Endothelial cell of umbilical vein (primary cell): ENCODE data around the gene DENND5A. TPM values are rescaled to one million over a fixed set of nuclear protein-coding genes. Genes with fewer than 3 reads are reported as not detected.

Experiments used
- BruUV-seq: library from RNA; stranded (reverse); fragments of 400-500 nt; replicated peaks from 2 replicates; lab custom pipeline; 2021; lab: Mats Ljungman, UMichigan
- CTCF ChIA-PET: fragments of 300-600, 350-600 bp; sonication (Branson Sonifier 250); formaldehyde crosslinking; loops from one replicate; lab custom pipeline; 2021; ENCODE audit warnings: antibody characterized with exemption, inconsistent platforms; lab: Charles Lee
- POLR2A ChIA-PET: fragments of 300-600, 350-600 bp; sonication (Branson Sonifier 250); formaldehyde crosslinking; loops from one replicate; lab custom pipeline; 2021; ENCODE audit warnings: antibody characterized with exemption, inconsistent platforms; lab: Charles Lee
- DNase-seq: peaks from one replicate; pipeline ENCODE4 v3.0.0-alpha.2; 2011; ENCODE audit warnings: low read depth, low spot score
- FAIRE-seq: peaks from 2 replicates; lab custom pipeline; 2011; peaks lifted over from hg19 to GRCh38; lab: Jason Lieb, UNC
- H2AFZ ChIP-seq: 2 replicates; pipeline ENCODE4 v1.6.0; 2012; ENCODE audit warnings: low read depth, low read length, control low read depth, inconsistent platforms
- H3K27ac ChIP-seq: 2 replicates; pipeline ENCODE4 v1.5.1; 2011; ENCODE audit warnings: low read depth, mild to moderate bottlenecking, control low read depth, low read length, moderate library complexity; ENCODE audit not compliant: insufficient read depth
- H3K27me3 ChIP-seq, 2 experiments: 2 replicates each; pipeline versions ENCODE4 v1.6.0 to v1.6.1; 2011; ENCODE audit warnings: low read length in 2 of 2, mixed read lengths in 1 of 2; ENCODE audit not compliant: control insufficient read depth in 2 of 2, insufficient read depth in 2 of 2
- H3K36me3 ChIP-seq, 2 experiments: 2 replicates in 1 of 2; 3 replicates in 1 of 2; pipeline ENCODE4 v1.5.1; 2011; ENCODE audit warnings: low read length in 2 of 2, mild to moderate bottlenecking in 1 of 2, moderate library complexity in 1 of 2; ENCODE audit not compliant: control insufficient read depth in 2 of 2, insufficient read depth in 2 of 2; ENCODE audit errors: extremely low read depth in 1 of 2
- H3K4me1 ChIP-seq: 3 replicates; pipeline ENCODE4 v1.5.1; 2011; ENCODE audit warnings: mild to moderate bottlenecking, low read length; ENCODE audit not compliant: control insufficient read depth, insufficient read depth; ENCODE audit errors: extremely low read depth
- H3K4me2 ChIP-seq: 2 replicates; pipeline ENCODE4 v1.6.1; 2011; ENCODE audit warnings: low read length, control low read depth, mixed read lengths; ENCODE audit not compliant: insufficient read depth
- H3K4me3 ChIP-seq, 3 experiments: fragments of 200-600 bp in 1 of 3; sonication (generic), shearing (Covaris generic) in 1 of 3; replicated peaks in 1 of 3; 2 replicates each; pipeline ENCODE4 v1.5.1; 2011 to 2016; ENCODE audit warnings: control low read depth in 3 of 3, low read length in 3 of 3, mild to moderate bottlenecking in 2 of 3, inconsistent platforms in 1 of 3, low read depth in 1 of 3, moderate library complexity in 1 of 3; ENCODE audit not compliant: insufficient read depth in 1 of 3
- H3K79me2 ChIP-seq: 2 replicates; pipeline ENCODE4 v1.6.0; 2012; ENCODE audit warnings: low read length, inconsistent platforms; ENCODE audit not compliant: control insufficient read depth, insufficient read depth
- H3K9ac ChIP-seq: replicated peaks from 2 replicates; pipeline ENCODE3; 2011; ENCODE audit warnings: low read length, control low read depth; ENCODE audit not compliant: insufficient read depth; ENCODE audit errors: extremely low read depth
- H3K9me1 ChIP-seq: replicated peaks from 3 replicates; pipeline ENCODE4 v1.6.0; 2011; ENCODE audit warnings: mild to moderate bottlenecking, low read length; ENCODE audit not compliant: control insufficient read depth, insufficient read depth; ENCODE audit errors: extremely low read depth
- H3K9me3 ChIP-seq: replicated peaks from 2 replicates; pipeline ENCODE4 v1.5.1; 2012; ENCODE audit warnings: low read length, inconsistent platforms; ENCODE audit not compliant: control insufficient read depth, insufficient read depth
- H4K20me1 ChIP-seq: replicated peaks from 2 replicates; pipeline ENCODE3; 2011; ENCODE audit warnings: mild to moderate bottlenecking, low read length; ENCODE audit not compliant: control insufficient read depth, insufficient read depth; ENCODE audit errors: extremely low read depth
- EZH2 ChIP-seq: IDR thresholded peaks from 2 replicates; pipeline ENCODE4 v1.6.1; 2012; ENCODE audit warnings: borderline replicate concordance, low read depth, mild to moderate bottlenecking, moderate library complexity, low read length, inconsistent platforms; ENCODE audit not compliant: severe bottlenecking
- FOS ChIP-seq: IDR thresholded peaks from 2 replicates; pipeline ENCODE4 v1.6.1; 2011; ENCODE audit warnings: mild to moderate bottlenecking, low read length, moderate library complexity, borderline replicate concordance; ENCODE audit not compliant: insufficient read depth
- GATA2 ChIP-seq: IDR thresholded peaks from 2 replicates; pipeline ENCODE4 v1.7.0; 2011; ENCODE audit warnings: low read depth, mild to moderate bottlenecking, moderate library complexity, mixed read lengths, low read length; ENCODE audit not compliant: insufficient read length, insufficient read depth
- JUN ChIP-seq: IDR thresholded peaks from 2 replicates; pipeline ENCODE4 v1.6.1; 2011; ENCODE audit warnings: borderline replicate concordance, low read depth; ENCODE audit not compliant: insufficient read length, insufficient read depth
- MAX ChIP-seq: IDR thresholded peaks from 2 replicates; pipeline ENCODE4 v1.6.1; 2011; ENCODE audit not compliant: insufficient read depth, insufficient read length
- MYC ChIP-seq: IDR thresholded peaks from one replicate; pipeline ENCODE4 v1.6.1; 2011; ENCODE audit warnings: mild to moderate bottlenecking, low read depth, low read length
- POLR2A ChIP-seq: IDR thresholded peaks from 2 replicates; pipeline ENCODE4 v1.6.1; 2012; ENCODE audit warnings: low read depth, mild to moderate bottlenecking, control low read depth, low read length
- POLR2AphosphoS5 ChIP-seq: IDR thresholded peaks from 2 replicates; pipeline ENCODE4 v1.6.1; 2012; ENCODE audit warnings: low read depth, mild to moderate bottlenecking, control low read depth, low read length, moderate library complexity; ENCODE audit not compliant: insufficient read depth
- dilution Hi-C: fragments of 300-500 bp; cut with MboI; formaldehyde crosslinking; loops from one replicate; pipeline ENCODE4 v1.15.0; 2019; ENCODE audit warnings: low sequenced_read_pairs; ENCODE audit not compliant: extremely low pct_ligation_motif_present
- intact Hi-C: fragments of 100-400 bp; cut with micrococcal nuclease; formaldehyde crosslinking; loops from one replicate; pipeline ENCODE4 v1.10.0; 2022
- polyA plus RNA-seq, 4 experiments: library from polyadenylated mRNA; depleted of rRNA in 3 of 4; stranded (reverse) in 3 of 4; unstranded in 1 of 4; fragments of >200 nt; gene quantifications; 2 replicates each; pipeline versions ENCODE4 v1.2.1 to v1.2.3, GENCODE V29; 2011 to 2012; ENCODE audit warnings: missing spikeins in 1 of 4
- total RNA-seq: library from RNA; stranded (reverse); gene quantifications from 2 replicates; pipeline ENCODE4 v1.2.3, GENCODE V29; 2021
- TF ChIP-seq, protein P1 (sequence below), 2 donors: IDR thresholded peaks; 1 replicate in 1 of 2; 2 replicates in 1 of 2; pipeline ENCODE4 v1.5.1; 2011; ENCODE audit warnings: low read length in 2 of 2, mild to moderate bottlenecking in 2 of 2, moderate library complexity in 2 of 2, control low read depth in 1 of 2, inconsistent platforms in 1 of 2, low read depth in 1 of 2; ENCODE audit not compliant: insufficient read depth in 1 of 2; ENCODE audit errors: extremely low read depth in 1 of 2

Gene DENND5A
- total and polyA plus RNA-seq, 2 donors (not counting 3 experiments of a cell fraction or from before 2014, with no cell fraction given): 116 to 220 TPM

DNA sequence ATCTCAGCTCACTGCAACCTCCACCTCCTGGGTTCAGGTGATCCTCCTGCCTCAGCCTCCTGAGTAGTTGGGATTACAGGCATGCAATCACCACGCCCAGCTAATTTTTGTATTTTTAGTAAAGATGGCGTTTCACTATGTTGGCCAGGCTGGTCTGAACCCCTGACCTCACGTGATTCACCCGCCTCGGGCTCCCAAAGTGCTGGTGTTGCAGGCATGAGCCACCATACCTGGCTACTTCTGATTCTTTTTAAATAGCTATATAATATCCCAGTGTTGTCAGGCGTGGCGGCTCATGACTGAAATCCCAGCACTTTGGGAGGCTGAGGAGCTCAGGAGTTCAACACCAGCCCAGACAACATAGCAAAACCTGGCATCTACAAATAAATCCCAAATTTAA lies 28.5 kb upstream of the DENND5A start:
- H3K4me3 ChIP-seq: no peak overlapping the region
- ChIA-PET CTCF (interaction anchor here (1.4 kb wide), 1 partner anchor 92 kb away, joined by 3 read pairs; no protein-coding TSS in a partner anchor), POLR2A (interaction anchor here (2.3 kb wide), 1 partner anchor 167 kb away, joined by 6 read pairs; the partner anchor contains the start of gene ZNF143)
- no peaks in the 10 kb centered on the region for H3K27me3 ChIP-seq
- TF ChIP-seq FOS: no peak
- no peak for TF ChIP-seq MAX
- TF ChIP-seq POLR2A: no peak
- no peak for TF ChIP-seq POLR2AphosphoS5
- TF ChIP-seq JUN: no peak
- TF ChIP-seq EZH2: no peak
- no peak for TF ChIP-seq MYC
- no peak for TF ChIP-seq GATA2
- TF ChIP-seq, protein P1, sequence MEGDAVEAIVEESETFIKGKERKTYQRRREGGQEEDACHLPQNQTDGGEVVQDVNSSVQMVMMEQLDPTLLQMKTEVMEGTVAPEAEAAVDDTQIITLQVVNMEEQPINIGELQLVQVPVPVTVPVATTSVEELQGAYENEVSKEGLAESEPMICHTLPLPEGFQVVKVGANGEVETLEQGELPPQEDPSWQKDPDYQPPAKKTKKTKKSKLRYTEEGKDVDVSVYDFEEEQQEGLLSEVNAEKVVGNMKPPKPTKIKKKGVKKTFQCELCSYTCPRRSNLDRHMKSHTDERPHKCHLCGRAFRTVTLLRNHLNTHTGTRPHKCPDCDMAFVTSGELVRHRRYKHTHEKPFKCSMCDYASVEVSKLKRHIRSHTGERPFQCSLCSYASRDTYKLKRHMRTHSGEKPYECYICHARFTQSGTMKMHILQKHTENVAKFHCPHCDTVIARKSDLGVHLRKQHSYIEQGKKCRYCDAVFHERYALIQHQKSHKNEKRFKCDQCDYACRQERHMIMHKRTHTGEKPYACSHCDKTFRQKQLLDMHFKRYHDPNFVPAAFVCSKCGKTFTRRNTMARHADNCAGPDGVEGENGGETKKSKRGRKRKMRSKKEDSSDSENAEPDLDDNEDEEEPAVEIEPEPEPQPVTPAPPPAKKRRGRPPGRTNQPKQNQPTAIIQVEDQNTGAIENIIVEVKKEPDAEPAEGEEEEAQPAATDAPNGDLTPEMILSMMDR (IDR thresholded peaks at IDR 0.05; ENCODE audit: extremely low read depth in 1 of 2, insufficient read depth in 1 of 2, low read depth in 1 of 2, low read length in 2 of 2): no peak
- H3K27ac ChIP-seq: no peak overlapping the region
- dilution Hi-C loops: no loop called here
- no peaks in the 10 kb centered on the region for H3K4me1 ChIP-seq
- no peaks in the 10 kb centered on the region for H3K9me1 ChIP-seq
- H2AFZ ChIP-seq: no peak overlapping the region
- peaks cover 5% of the 10 kb centered on the region for H3K79me2 ChIP-seq
- intact Hi-C loops: no loop called here
- H4K20me1 ChIP-seq: no peaks in the 10 kb centered on the region
- H3K9me3 ChIP-seq: no peaks in the 10 kb centered on the region
- no peak for FAIRE-seq
- H3K4me2 ChIP-seq: no peak overlapping the region
- peaks cover 0 to 2% of the 10 kb centered on the region in 2 experiments for H3K36me3 ChIP-seq
- no peak for DNase-seq
- BruUV-seq: no TSS peak
- H3K9ac ChIP-seq: no peak overlapping the region
